ENCODE data around the gene ATP2C1.

- TF ChIP-seq POLR2A (IDR thresholded peaks at IDR 0.05) (no peak), CTCF (IDR thresholded peaks at IDR 0.05) (no peak), EP300 (IDR thresholded peaks at IDR 0.05) (no peak)
Observed at GRCh38 chr3:130925628-130926027, 31.7 kb downstream of the ATP2C1 start.
